Measurements from ENCODE around the gene SRC. TPM values are rescaled to one million over a fixed set of nuclear protein-coding genes. Genes with fewer than 3 reads are reported as not detected.
A peak's percentile ranks its signal among the peaks of the same experiment; 100 is the strongest.

SRC gene
- total RNA-seq, 4 donors from 2014 or later: 1.0 to 2.3 (median 1.8) TPM

DNA sequence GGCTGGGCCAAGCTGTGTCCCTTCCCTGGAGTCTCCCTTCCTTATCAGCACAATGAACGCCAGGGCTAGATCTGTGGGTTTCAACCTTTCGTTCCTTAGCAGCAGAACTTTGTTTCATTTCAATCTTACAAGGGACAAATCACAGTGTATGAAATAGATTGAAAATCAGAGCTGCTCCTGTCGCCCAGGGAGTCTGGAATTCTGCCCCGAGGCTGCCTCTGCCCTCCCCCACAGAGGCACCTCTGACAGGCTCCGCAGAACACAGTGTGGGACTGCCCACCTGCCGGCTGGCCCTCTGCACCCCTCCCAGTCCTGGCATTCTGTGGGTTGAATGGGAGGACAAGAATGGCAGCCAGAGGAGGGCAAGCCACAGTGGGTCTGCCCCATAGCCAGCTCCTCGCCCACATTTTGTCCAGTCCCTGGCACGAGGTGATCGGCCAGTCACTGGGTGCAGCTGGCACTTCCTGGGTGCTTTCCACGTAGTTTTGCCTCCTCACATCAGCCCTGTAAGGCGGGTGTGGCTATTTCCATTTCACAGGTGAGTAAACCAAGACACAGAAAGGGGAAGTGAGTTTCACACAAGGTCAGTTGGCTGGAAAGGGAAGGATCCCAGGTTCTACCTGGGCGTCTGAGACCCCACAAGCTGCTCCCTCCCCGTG, 30.4 kb upstream of the SRC start:
- intact Hi-C loops (cut with DNase I; ENCODE audit: low total_unique reads) (no loop called here), in situ Hi-C loops (cut with MboI; ENCODE audit: low sequenced_read_pairs in 4 of 4) (no loop called here)
- no peak for TF ChIP-seq POLR2A (IDR thresholded peaks at IDR 0.05)
- TF ChIP-seq CTCF (IDR thresholded peaks at IDR 0.05 in 4 of 5, conservative IDR thresholded peaks at IDR 0.05 in 1 of 5): no peak
- H3K27me3 ChIP-seq: no peaks in the 10 kb centered on the region
- H3K4me1 ChIP-seq: peaks cover 10 to 30% of the 10 kb centered on the region in 2 donors
- H3K4me3 ChIP-seq: no peak overlapping the region
- peaks cover 0 to 14% of the 10 kb centered on the region in 2 donors for H3K36me3 ChIP-seq
- DNase-seq (no peak), ATAC-seq (peak; percentile 8 to 24)
- H3K27ac ChIP-seq: peak overlapping the region; percentile 74 to 79 (median 74)
- no peaks in the 10 kb centered on the region for H3K9me3 ChIP-seq

- Histone ChIP-seq H3K4me3 (no peak overlapping the region), H3K9me3 (no peaks in the 10 kb centered on the region), H3K27me3 (no peaks in the 10 kb centered on the region), H3K27ac (peak overlapping the region; percentile 74 to 79 (median 74)), H3K4me1 (peaks cover 10 to 30% of the 10 kb centered on the region in 2 donors), H3K36me3 (peaks cover 0 to 14% of the 10 kb centered on the region in 2 donors)
- DNase-seq: no peak
- intact Hi-C loops (cut with DNase I; ENCODE audit: low total_unique reads) (no loop called here), in situ Hi-C loops (cut with MboI; ENCODE audit: low sequenced_read_pairs in 4 of 4) (no loop called here)
- ATAC-seq: no peak
- no peak for TF ChIP-seq CTCF (IDR thresholded peaks at IDR 0.05 in 4 of 5, conservative IDR thresholded peaks at IDR 0.05 in 1 of 5)
- no peak for TF ChIP-seq POLR2A (IDR thresholded peaks at IDR 0.05)
Observed at GRCh38 chr20:37316116-37316774, 29.7 kb upstream of the SRC start.

GRCh38 chr20:37316775-37317170, 29.2 kb upstream of the SRC start:
- TF ChIP-seq CTCF (IDR thresholded peaks at IDR 0.05 in 4 of 5, conservative IDR thresholded peaks at IDR 0.05 in 1 of 5) (no peak), POLR2A (IDR thresholded peaks at IDR 0.05) (no peak)
- H3K27ac ChIP-seq: no peak overlapping the region

DNA sequence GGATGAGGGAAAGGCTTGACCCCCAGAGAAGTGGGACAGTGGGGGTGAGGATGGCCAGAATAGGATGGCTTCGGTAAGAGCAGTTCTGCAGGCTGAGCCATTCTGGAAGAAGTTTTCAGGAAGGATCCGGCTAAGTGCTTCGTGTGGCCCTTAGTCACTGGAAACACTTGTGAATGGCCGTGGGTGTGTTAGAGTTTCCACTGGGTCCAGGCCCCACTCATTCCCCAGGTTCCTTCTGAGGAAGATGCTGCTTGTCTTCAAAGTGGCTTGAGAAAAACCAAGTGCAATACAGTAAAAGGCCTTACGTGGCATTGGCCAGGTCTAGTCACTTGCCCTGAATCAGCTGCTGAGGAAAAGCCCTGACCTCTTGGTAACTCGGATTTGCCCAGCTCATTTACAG, 28.6 kb upstream of the SRC start:
- no peak overlapping the region for H3K27ac ChIP-seq
- intact Hi-C loops (cut with DNase I; ENCODE audit: low total_unique reads): no loop called here

More at GRCh38 chr20:37316775-37317170, 29.2 kb upstream of the SRC start:
- peaks cover 10 to 30% of the 10 kb centered on the region in 2 donors for H3K4me1 ChIP-seq
- DNase-seq (no peak), ATAC-seq (no peak)
- no peaks in the 10 kb centered on the region for H3K9me3 ChIP-seq
- H3K27me3 ChIP-seq: no peaks in the 10 kb centered on the region
- H3K4me3 ChIP-seq: no peak overlapping the region
- intact Hi-C loops (cut with DNase I; ENCODE audit: low total_unique reads): no loop called here
- in situ Hi-C loops (cut with MboI; ENCODE audit: low sequenced_read_pairs in 4 of 4): no loop called here
- H3K36me3 ChIP-seq: peaks cover 0 to 14% of the 10 kb centered on the region in 2 donors

More for the DNA sequence above, 28.6 kb upstream of the SRC start:
- no peak overlapping the region for H3K4me3 ChIP-seq
- H3K9me3 ChIP-seq: no peaks in the 10 kb centered on the region
- in situ Hi-C loops (cut with MboI; ENCODE audit: low sequenced_read_pairs in 4 of 4): no loop called here
- no peaks in the 10 kb centered on the region for H3K27me3 ChIP-seq
- peaks cover 0 to 14% of the 10 kb centered on the region in 2 donors for H3K36me3 ChIP-seq
- H3K4me1 ChIP-seq: peaks cover 10 to 30% of the 10 kb centered on the region in 2 donors
- DNase-seq (no peak), ATAC-seq (no peak)
- TF ChIP-seq CTCF (IDR thresholded peaks at IDR 0.05 in 4 of 5, conservative IDR thresholded peaks at IDR 0.05 in 1 of 5): no peak
- no peak for TF ChIP-seq POLR2A (IDR thresholded peaks at IDR 0.05)

Measured in gastrocnemius medialis (tissue), 4 donors.